HG03039 (cell line): ENCODE results near the gene VAPB.

Experiments
- ATAC-seq: cut with Tn5 transposase; IDR thresholded peaks from one replicate; pipeline ENCODE4 v1.9.1; 2021; ENCODE audit warnings: mild to moderate bottlenecking, moderate library complexity; ENCODE audit not compliant: unreplicated experiment

VAPB gene

GRCh38 chr20:58458342-58459057 lies 69.5 kb downstream of the VAPB start:
- peak; percentile 90 for ATAC-seq

DNA sequence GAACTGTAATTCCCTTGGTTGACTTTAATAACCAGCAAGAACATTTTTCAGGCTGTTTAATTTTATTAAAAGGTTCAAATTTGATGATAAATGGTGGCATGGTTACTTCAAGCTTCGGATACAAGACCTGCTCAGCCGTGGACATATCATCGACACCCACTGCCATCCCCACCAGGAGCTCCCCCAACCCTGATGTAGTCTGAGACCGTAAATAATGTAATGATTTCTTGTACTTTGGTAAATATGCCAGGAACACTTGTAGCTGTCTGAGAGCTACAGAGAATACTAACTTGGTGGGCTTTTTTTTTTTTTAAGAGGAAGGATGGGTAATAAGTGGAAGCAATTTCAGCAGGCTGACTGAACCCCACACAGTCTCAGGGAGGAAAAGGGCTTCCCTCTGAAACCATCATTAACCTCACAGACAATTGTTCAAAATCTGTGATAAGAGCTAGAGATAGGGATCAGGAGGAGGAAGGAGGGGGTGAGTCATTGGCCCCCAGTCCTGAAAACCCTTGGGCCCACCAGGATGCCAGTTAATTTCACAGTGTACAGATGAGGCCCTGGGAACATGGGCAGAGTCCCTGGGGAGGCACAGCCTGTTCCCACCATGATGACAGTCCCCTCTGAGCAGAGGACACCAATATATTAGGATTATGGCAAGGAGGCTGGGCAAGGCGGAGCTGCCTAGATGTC lies 70.2 kb downstream of the VAPB start:
- peak; percentile 17 for ATAC-seq

DNA sequence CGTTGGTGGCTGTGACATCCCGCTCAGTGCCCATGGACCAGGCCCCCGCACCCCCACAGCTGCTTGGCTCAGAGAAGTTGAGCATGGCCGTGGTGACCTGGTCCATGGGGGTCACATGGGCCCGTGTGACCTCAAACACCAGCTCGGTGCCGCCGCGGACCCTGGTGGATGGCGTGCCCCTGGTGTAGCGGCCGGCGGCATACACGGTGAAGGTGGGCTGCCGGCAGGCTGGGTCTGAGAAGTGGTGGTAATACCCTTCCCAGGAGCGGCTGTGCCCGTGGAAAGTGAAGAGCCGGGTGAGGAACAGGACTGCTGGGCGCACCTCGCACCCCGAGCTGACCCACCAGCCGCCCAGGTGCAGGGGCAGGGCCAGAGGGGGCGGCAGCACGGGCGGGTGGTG lies 72.1 kb downstream of the VAPB start:
- ATAC-seq: no peak

DNA sequence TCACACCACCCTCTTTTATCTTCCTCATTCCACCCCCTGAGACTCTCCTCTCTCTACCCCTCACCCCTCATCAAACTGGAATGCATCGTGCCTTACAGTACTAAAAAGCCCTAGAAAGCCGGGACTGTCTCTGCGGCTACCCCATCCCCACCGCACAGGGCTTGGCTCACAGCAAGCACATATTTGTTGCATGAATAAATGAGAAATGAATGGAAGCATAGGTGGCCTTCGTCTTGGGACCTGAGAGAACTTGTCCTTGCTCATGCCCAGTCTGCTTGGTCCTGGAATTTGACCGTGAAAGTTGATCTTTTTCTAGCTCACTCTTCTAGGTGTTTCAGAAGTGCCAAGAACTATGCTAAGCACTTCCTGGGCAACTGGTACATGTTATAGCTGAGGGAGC lies 72.9 kb downstream of the VAPB start:
- no peak for ATAC-seq

- ATAC-seq: no peak
Measured at GRCh38 chr20:58463256-58463655, 74.2 kb downstream of the VAPB start.

DNA sequence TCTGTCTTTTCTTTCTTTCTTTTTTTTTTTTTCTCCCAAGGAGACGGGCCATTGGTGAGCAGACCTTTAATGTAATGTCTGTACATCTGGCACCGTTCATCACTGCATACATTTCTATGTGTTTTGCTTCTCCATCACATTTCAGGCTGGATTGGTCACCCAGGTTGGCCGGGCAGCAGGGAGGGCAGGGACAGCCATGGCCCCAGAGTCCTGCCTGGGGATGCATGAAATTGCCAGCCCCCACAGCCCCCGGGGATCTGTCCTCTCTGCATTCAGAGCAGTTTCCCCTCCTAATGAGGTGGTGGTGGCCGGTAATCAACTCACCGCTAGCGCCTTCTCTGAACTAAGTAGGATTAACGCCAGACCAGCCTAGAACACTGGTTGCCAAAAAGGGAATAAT lies 75.8 kb downstream of the VAPB start:
- ATAC-seq: no peak

DNA sequence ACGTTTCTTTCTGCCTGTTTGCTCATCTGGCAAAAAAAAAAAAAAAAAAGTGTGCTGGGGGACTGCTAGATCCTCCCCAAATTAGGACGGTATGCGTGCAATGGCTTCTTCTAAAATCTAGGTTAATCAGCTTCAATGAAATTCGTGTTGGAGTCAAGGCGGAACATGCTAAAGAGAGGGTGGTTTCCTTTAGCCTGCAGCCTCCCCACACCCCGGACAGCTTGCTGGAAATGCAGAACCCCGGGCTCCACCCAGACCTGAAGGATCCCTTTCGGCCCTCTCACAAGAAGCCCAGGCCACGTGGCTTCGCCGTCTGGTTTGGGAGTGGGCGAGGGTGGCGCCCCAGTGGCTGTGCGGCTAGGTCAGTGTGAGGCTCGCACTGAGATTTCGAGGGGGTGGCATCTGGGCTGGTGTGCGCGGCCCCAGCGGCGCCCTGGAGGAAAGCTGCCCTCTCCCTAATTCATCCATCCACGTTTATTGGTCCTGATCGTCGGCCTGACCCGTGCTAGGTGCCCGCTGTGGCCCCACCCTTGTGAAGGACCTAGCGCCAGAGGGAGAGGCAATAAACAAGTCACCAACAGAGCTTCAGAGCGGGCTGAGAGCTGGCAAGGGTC lies 77.2 kb downstream of the VAPB start:
- no peak for ATAC-seq

GRCh38 chr20:58466729-58467571 lies 77.9 kb downstream of the VAPB start:
- no peak for ATAC-seq

DNA sequence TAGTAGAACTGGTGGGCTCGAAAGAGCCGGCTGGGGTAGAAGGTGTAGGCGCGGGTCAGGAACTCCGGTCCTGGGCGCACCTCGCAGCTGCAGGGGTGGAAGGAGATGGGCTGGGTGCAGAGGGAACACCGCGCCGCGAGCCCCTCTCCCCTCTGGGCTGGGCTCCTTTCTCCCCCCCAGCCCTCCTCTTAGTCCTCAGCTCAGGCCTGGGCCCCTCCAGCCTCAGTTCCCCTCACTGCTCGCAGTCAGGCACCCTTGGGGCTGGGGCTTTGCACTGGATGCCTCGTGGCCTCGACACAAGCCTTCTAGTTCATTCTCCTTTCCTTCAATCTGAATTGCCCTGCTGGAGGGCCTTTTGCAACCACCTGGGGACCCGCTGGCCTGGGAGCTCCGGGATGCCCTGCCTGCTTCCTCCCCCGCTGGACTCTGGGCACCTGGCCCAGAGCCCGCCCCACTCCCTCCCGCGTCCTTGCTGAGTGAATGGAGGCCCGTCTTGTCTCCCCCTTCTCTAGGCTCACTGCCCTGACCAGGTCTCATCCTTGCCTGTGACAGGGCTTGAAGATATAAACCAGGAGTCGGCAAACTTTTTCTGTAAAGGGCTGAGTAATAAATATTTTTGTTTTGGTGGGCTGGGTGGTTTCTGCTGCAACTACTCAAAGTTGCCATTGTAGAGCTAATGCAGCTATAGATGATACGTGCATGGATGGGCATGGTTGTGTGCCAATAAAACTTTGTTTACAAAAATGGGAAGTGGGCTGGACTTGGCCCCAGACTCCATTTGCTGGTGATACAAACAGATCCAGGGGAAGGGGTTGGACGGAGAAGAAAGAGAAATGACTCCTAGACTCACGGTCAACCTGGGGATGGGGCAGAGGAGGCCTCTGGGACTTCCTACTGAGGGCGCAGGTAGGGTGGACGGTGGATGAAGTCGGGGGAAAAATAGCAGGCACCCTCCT lies 78.8 kb downstream of the VAPB start:
- ATAC-seq: no peak

DNA sequence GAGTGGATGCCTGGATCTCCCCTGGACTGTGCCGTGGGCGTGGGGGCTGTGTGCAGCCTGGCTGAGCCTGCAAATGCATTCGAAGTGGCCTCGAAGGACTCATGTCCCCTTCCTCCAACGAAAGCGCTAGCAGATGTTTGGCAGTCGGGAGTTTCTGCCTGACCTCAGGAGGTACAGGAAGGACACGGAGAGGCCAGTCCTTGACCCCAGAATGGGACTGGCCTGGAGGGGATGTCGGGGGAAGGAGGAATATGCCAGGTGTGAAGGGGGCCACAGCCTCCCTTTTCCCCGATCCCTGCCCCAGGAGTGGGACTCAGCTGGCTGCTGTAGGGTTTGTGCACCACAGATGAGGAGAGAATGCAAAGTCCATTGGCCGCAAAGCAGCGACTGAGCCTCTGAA lies 80.6 kb downstream of the VAPB start:
- ATAC-seq: no peak

- ATAC-seq: no peak
Measured at GRCh38 chr20:58470336-58471192, 81.5 kb downstream of the VAPB start.

- no peak for ATAC-seq
Measured at GRCh38 chr20:58471193-58472164, 82.5 kb downstream of the VAPB start.

- ATAC-seq: no peak
Measured at GRCh38 chr20:58472273-58473018, 83.4 kb downstream of the VAPB start.

DNA sequence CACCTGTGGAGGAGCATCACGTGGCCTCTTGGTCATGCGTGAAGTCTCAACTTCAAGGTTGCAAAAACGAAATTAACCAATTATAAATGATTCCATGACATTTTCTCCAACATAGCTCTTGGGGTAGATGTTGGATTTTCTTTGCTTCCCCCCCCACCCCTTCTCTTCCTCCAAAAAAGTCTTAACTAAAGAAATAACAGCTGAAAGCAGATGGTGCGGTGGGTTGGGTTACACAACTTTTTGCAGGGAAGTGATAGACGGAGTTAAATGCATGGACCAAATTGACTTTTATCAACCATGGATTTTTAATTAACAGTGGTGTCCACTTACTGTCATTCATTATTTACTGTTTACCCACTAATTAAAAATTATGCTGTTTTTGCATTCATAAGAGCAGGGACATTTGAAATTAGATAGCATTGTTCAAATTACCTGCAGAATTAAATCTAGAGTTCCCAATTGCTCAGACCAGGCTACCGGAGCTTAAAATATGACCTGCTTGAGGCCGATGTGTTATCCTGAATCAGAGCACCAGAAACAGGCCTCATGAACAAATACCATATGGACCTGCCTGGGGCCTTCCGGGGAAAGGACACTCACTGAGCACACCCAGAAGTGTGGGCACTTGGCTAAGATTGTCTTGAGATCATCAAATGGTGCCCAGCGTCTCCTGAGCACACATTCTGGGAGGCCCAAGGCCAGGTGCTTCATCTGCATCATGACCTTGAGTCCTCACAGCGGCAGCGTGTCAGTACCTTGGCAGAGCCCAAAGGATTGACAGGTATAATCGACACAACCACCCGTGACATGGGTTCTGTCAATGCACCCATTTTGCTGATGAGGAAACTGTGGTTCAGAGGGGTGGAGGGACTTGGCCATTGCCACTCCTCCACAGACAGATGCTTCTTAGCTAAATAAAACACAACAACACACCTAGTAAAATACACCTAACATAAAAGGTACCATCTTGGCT lies 84.7 kb downstream of the VAPB start:
- ATAC-seq: no peak

- no peak for ATAC-seq
Measured at GRCh38 chr20:58475466-58475865, 86.4 kb downstream of the VAPB start.

DNA sequence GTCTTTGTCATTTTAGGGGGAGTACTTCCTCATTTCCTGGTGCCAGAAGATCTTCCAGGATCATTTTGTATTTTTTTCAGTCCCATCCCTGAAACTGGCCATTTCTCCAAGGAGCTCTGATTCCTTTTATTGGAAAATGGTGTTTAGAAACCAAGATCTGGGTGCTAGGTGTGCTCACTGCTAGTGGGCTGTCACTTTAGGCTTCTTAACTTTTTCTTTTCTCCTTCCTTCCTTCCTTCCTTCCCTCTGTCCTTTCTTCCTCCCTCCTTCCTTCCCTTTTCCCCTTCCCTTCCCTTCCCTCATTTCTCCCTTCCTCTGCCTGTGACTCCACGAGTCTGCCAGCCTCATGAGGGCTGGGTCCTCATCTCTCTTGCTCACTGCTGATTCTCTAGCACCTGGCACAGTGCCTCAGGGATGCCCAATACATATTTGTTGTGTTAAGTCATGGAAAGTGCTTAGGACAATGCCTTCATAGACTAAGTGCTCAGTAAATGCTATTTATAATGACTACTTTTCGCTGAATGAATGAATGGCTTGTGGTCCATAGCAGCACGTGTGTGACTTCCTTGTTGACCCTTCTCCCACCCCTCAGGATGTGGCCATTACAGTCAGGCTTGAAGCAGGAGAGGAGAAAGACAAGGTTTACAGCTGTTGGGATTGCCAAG lies 89.2 kb downstream of the VAPB start:
- no peak for ATAC-seq
